Measurements from ENCODE around the gene CYYR1.

The CYYR1 gene

DNA sequence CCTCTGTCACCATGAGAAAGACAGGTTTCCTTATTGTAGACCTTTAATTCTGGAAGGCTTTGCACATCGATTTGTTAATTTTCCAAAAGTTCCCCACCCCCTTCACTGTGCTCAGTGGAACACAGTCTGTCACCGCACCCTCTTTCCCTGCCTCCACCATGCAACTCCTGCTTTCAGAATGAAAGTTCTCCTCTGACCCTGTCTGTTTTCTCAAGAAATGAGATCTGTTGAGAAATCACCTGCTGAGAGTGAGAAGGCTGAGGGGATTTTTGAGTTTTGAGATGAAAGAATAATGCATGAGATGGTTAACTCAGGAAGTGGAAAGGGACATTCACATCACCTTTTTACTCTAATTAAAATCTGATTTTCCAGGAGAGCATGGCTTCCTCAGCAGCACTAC, 99.6 kb downstream of the CYYR1 start:
- H3K4me3 ChIP-seq (ENCODE audit: control insufficient read depth in 1 of 7, extremely low read depth in 1 of 7, insufficient read depth in 4 of 7, low read depth in 2 of 7, low read length in 6 of 7), result no peak overlapping the region
- peaks cover 9 to 47% (median 15%) of the 10 kb centered on the region in 4 experiments for H3K36me3 ChIP-seq (ENCODE audit: control insufficient read depth in 4 of 4, insufficient read depth in 4 of 4, low read length in 3 of 4)
- POLR2A ChIA-PET, result no interaction called here
- CTCF ChIA-PET, result no interaction called here
- no peaks in the 10 kb centered on the region for H3K27me3 ChIP-seq (replicated peaks in 2 of 5; ENCODE audit: control insufficient read depth in 4 of 5, insufficient read depth in 5 of 5, low read length in 4 of 5)
- H3K9me3 ChIP-seq (ENCODE audit: control extremely low read depth in 1 of 5, control insufficient read depth in 4 of 5, insufficient read depth in 2 of 5, low read depth in 1 of 5, low read length in 4 of 5), result peaks cover 0 to 5% (median 1%) of the 10 kb centered on the region in 5 experiments
- H3K27ac ChIP-seq (ENCODE audit: insufficient read depth in 1 of 2, low read depth in 1 of 2, low read length in 2 of 2, poor library complexity in 1 of 2, severe bottlenecking in 2 of 2), result no peak overlapping the region
- WGBS (ENCODE audit: insufficient coverage), result 100% methylated on average over 2 of the region's 2 CpGs
- no peaks in the 10 kb centered on the region for H3K4me1 ChIP-seq (ENCODE audit: control extremely low read depth in 1 of 4, control insufficient read depth in 4 of 4, insufficient read depth in 4 of 4, low read length in 3 of 4)
- DNase-seq, result no peak

DNA sequence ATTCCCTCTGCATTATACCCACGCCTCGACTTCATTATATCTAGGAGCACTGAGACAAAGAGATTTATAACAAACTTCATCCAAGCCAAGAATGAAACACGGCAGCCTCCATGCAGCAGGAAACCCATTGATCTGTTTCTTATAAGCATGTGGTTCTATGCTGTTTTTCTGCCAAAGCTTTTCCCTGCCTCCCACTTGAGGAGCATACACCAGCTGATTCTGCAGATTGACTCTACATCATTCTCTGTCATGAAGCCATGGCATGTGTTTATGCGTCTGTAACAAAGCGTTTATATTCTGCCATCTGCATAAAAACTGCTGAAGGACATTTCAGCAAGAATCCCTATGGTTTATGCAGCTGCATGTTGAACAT, 102.0 kb downstream of the CYYR1 start:
- DNase-seq, result no peak
- CTCF ChIA-PET, result no interaction called here

DNA sequence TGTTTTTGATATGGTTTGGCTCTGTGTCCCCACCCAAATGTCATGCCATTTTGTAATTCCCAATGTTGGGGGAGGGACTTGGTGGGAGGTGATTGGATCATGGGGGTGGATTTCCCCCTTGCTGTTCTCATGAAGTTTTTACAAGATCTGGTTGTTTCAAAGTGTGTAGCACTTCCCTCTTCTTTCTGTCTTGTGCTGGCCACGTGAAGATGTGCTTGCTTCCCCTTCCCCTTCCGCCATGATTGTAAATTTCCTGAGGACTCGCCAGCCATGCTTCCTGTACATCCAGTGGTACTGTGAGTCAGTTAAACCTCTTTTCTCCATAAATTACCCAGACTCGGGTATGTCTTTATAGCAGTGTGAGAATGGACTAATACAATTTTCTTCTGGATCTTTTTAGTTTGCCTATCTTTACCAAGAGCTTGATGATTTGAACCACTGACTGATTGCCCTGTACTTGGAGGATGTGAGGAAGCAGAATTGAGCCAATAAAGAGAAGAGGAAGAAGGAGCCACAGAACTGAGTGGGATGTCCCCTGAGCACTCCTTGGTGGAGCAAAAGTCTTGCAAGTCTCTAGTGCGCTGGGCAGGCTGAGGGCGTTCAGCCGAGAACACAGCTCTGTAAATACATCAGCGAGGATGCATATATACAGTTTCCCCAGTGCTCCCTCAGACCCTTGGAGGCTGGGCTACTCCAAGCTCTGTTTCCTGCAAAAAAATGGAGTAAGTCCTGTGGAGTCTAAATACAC, 102.6 kb downstream of the CYYR1 start:
- H3K4me1 ChIP-seq (ENCODE audit: control extremely low read depth in 1 of 4, control insufficient read depth in 4 of 4, insufficient read depth in 4 of 4, low read length in 3 of 4), result no peaks in the 10 kb centered on the region
- ChIA-PET POLR2A (no interaction called here), CTCF (no interaction called here)
- H3K9me3 ChIP-seq (ENCODE audit: control extremely low read depth in 1 of 5, control insufficient read depth in 4 of 5, insufficient read depth in 2 of 5, low read depth in 1 of 5, low read length in 4 of 5), result peaks cover 0 to 4% (median 1%) of the 10 kb centered on the region in 5 experiments
- 96% methylated on average over 6 of the region's 8 CpGs for WGBS (ENCODE audit: insufficient coverage)
- no peaks in the 10 kb centered on the region for H3K27me3 ChIP-seq (replicated peaks in 2 of 5; ENCODE audit: control insufficient read depth in 4 of 5, insufficient read depth in 5 of 5, low read length in 4 of 5)
- peaks cover 2 to 24% (median 6%) of the 10 kb centered on the region in 4 experiments for H3K36me3 ChIP-seq (ENCODE audit: control insufficient read depth in 4 of 4, insufficient read depth in 4 of 4, low read length in 3 of 4)
- no peak for DNase-seq
- no peak overlapping the region for H3K4me3 ChIP-seq (ENCODE audit: control insufficient read depth in 1 of 7, extremely low read depth in 1 of 7, insufficient read depth in 4 of 7, low read depth in 2 of 7, low read length in 6 of 7)
- no peak overlapping the region for H3K27ac ChIP-seq (ENCODE audit: insufficient read depth in 1 of 2, low read depth in 1 of 2, low read length in 2 of 2, poor library complexity in 1 of 2, severe bottlenecking in 2 of 2)

More for the DNA sequence above, 102.0 kb downstream of the CYYR1 start:
- Histone ChIP-seq H3K4me1 (ENCODE audit: control extremely low read depth in 1 of 4, control insufficient read depth in 4 of 4, insufficient read depth in 4 of 4, low read length in 3 of 4) (no peaks in the 10 kb centered on the region), H3K27me3 (replicated peaks in 2 of 5; ENCODE audit: control insufficient read depth in 4 of 5, insufficient read depth in 5 of 5, low read length in 4 of 5) (no peaks in the 10 kb centered on the region), H3K27ac (ENCODE audit: insufficient read depth in 1 of 2, low read depth in 1 of 2, low read length in 2 of 2, poor library complexity in 1 of 2, severe bottlenecking in 2 of 2) (no peak overlapping the region), H3K36me3 (ENCODE audit: control insufficient read depth in 4 of 4, insufficient read depth in 4 of 4, low read length in 3 of 4) (peaks cover 2 to 30% (median 7%) of the 10 kb centered on the region in 4 experiments), H3K4me3 (ENCODE audit: control insufficient read depth in 1 of 7, extremely low read depth in 1 of 7, insufficient read depth in 4 of 7, low read depth in 2 of 7, low read length in 6 of 7) (no peak overlapping the region), H3K9me3 (ENCODE audit: control extremely low read depth in 1 of 5, control insufficient read depth in 4 of 5, insufficient read depth in 2 of 5, low read depth in 1 of 5, low read length in 4 of 5) (peaks cover 0 to 4% (median 1%) of the 10 kb centered on the region in 5 experiments)
- 97% methylated on average over 5 of the region's 5 CpGs for WGBS (ENCODE audit: insufficient coverage)
- POLR2A ChIA-PET, result no interaction called here

DNA sequence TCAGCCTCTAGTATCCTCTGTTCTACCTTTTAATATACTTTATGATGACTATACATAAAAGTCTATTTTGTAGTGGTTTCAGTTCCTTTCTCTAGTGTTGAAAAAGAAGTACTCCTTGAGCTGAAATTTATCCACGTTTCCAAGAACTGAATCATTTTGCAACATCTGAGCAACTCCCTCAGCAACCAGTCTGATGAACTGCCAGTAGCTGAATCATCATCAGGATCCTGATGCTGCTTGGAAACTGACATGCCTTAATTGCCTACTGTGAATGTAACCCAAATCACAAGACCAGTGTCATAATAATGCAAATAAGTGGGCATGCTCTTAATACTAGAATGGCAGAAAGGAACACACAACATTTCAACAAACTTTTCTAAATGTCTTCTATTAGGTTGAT, 103.3 kb downstream of the CYYR1 start:
- 78% methylated on average over 1 of the region's 1 CpG for WGBS (ENCODE audit: insufficient coverage)
- no peaks in the 10 kb centered on the region for H3K27me3 ChIP-seq (replicated peaks in 2 of 5; ENCODE audit: control insufficient read depth in 4 of 5, insufficient read depth in 5 of 5, low read length in 4 of 5)
- POLR2A ChIA-PET, result no interaction called here
- peak in 1 of 3 donors; percentile 3 for DNase-seq
- no peak overlapping the region for H3K4me3 ChIP-seq (ENCODE audit: control insufficient read depth in 1 of 7, extremely low read depth in 1 of 7, insufficient read depth in 4 of 7, low read depth in 2 of 7, low read length in 6 of 7)
- peaks cover 2 to 21% (median 5%) of the 10 kb centered on the region in 4 experiments for H3K36me3 ChIP-seq (ENCODE audit: control insufficient read depth in 4 of 4, insufficient read depth in 4 of 4, low read length in 3 of 4)
- H3K9me3 ChIP-seq (ENCODE audit: control extremely low read depth in 1 of 5, control insufficient read depth in 4 of 5, insufficient read depth in 2 of 5, low read depth in 1 of 5, low read length in 4 of 5), result peaks cover 0 to 4% (median 1%) of the 10 kb centered on the region in 5 experiments
- H3K4me1 ChIP-seq (ENCODE audit: control extremely low read depth in 1 of 4, control insufficient read depth in 4 of 4, insufficient read depth in 4 of 4, low read length in 3 of 4), result no peaks in the 10 kb centered on the region
- H3K27ac ChIP-seq (ENCODE audit: insufficient read depth in 1 of 2, low read depth in 1 of 2, low read length in 2 of 2, poor library complexity in 1 of 2, severe bottlenecking in 2 of 2), result no peak overlapping the region
- CTCF ChIA-PET, result no interaction called here

DNA sequence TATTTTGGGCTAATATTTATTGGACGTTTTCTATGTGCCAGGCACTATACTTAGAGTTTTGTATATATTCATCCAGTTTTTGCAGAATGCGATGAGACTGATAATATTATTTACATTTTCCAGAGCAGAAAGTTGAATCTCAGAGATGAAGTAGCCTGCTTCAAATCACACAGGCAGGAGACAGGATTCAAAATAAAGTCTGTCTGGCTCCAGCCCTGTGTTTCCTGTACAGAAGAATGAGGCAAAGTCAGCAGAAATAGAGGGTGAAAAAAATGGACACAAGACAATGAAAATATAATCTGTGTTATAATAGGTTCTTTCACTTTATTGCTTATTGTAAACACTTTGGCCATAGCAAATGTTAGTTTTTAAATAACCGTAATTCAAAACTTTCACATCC, 107.2 kb downstream of the CYYR1 start:
- Histone ChIP-seq H3K9me3 (ENCODE audit: control extremely low read depth in 1 of 5, control insufficient read depth in 4 of 5, insufficient read depth in 2 of 5, low read depth in 1 of 5, low read length in 4 of 5) (peaks cover 0 to 4% (median 0%) of the 10 kb centered on the region in 5 experiments), H3K4me3 (ENCODE audit: control insufficient read depth in 1 of 7, extremely low read depth in 1 of 7, insufficient read depth in 4 of 7, low read depth in 2 of 7, low read length in 6 of 7) (no peak overlapping the region), H3K36me3 (ENCODE audit: control insufficient read depth in 4 of 4, insufficient read depth in 4 of 4, low read length in 3 of 4) (peaks cover 0 to 11% (median 2%) of the 10 kb centered on the region in 4 experiments), H3K27me3 (replicated peaks in 2 of 5; ENCODE audit: control insufficient read depth in 4 of 5, insufficient read depth in 5 of 5, low read length in 4 of 5) (no peaks in the 10 kb centered on the region), H3K4me1 (ENCODE audit: control extremely low read depth in 1 of 4, control insufficient read depth in 4 of 4, insufficient read depth in 4 of 4, low read length in 3 of 4) (no peaks in the 10 kb centered on the region), H3K27ac (ENCODE audit: insufficient read depth in 1 of 2, low read depth in 1 of 2, low read length in 2 of 2, poor library complexity in 1 of 2, severe bottlenecking in 2 of 2) (no peak overlapping the region)
- ChIA-PET POLR2A (no interaction called here), CTCF (no interaction called here)
- 100% methylated on average over 1 of the region's 3 CpGs for WGBS (ENCODE audit: insufficient coverage)
- no peak for DNase-seq

DNA sequence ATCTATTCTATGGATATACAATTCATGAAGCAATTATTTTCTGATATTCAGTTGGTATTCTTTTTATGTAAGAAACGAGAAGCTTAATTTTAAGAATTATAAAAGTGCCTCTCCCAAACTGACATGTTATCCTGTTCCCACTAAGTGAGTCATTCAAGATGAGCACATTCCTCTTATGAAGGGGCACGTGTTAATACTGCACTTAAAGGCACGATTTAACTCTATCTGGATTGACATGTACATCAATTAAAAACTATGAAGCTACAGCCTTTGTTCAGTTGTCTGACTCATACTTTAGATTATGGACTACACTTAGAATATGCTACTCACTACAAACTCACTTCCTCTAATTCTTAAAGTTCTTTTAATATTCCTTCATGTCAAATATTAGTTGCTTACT, 111.6 kb downstream of the CYYR1 start:
- H3K9me3 ChIP-seq (ENCODE audit: control extremely low read depth in 1 of 5, control insufficient read depth in 4 of 5, insufficient read depth in 2 of 5, low read depth in 1 of 5, low read length in 4 of 5), result no peaks in the 10 kb centered on the region
- POLR2A ChIA-PET, result no interaction called here
- WGBS (ENCODE audit: insufficient coverage), result 95% methylated on average over 2 of the region's 3 CpGs
- no peak overlapping the region for H3K27ac ChIP-seq (ENCODE audit: insufficient read depth in 1 of 2, low read depth in 1 of 2, low read length in 2 of 2, poor library complexity in 1 of 2, severe bottlenecking in 2 of 2)
- peaks cover 0 to 3% (median 0%) of the 10 kb centered on the region in 4 experiments for H3K36me3 ChIP-seq (ENCODE audit: control insufficient read depth in 4 of 4, insufficient read depth in 4 of 4, low read length in 3 of 4)
- CTCF ChIA-PET, result no interaction called here
- no peak for DNase-seq
- H3K4me3 ChIP-seq (ENCODE audit: control insufficient read depth in 1 of 7, extremely low read depth in 1 of 7, insufficient read depth in 4 of 7, low read depth in 2 of 7, low read length in 6 of 7), result no peak overlapping the region
- H3K27me3 ChIP-seq (replicated peaks in 2 of 5; ENCODE audit: control insufficient read depth in 4 of 5, insufficient read depth in 5 of 5, low read length in 4 of 5), result no peaks in the 10 kb centered on the region
- H3K4me1 ChIP-seq (ENCODE audit: control extremely low read depth in 1 of 4, control insufficient read depth in 4 of 4, insufficient read depth in 4 of 4, low read length in 3 of 4), result no peaks in the 10 kb centered on the region

GRCh38 chr21:26460621-26461020, 112.5 kb downstream of the CYYR1 start:
- Histone ChIP-seq H3K4me1 (ENCODE audit: control extremely low read depth in 1 of 4, control insufficient read depth in 4 of 4, insufficient read depth in 4 of 4, low read length in 3 of 4) (no peaks in the 10 kb centered on the region), H3K27ac (ENCODE audit: insufficient read depth in 1 of 2, low read depth in 1 of 2, low read length in 2 of 2, poor library complexity in 1 of 2, severe bottlenecking in 2 of 2) (no peak overlapping the region), H3K36me3 (ENCODE audit: control insufficient read depth in 4 of 4, insufficient read depth in 4 of 4, low read length in 3 of 4) (peaks cover 0 to 3% (median 0%) of the 10 kb centered on the region in 4 experiments), H3K27me3 (replicated peaks in 2 of 5; ENCODE audit: control insufficient read depth in 4 of 5, insufficient read depth in 5 of 5, low read length in 4 of 5) (no peaks in the 10 kb centered on the region), H3K4me3 (ENCODE audit: control insufficient read depth in 1 of 7, extremely low read depth in 1 of 7, insufficient read depth in 4 of 7, low read depth in 2 of 7, low read length in 6 of 7) (no peak overlapping the region), H3K9me3 (ENCODE audit: control extremely low read depth in 1 of 5, control insufficient read depth in 4 of 5, insufficient read depth in 2 of 5, low read depth in 1 of 5, low read length in 4 of 5) (no peaks in the 10 kb centered on the region)
- ChIA-PET CTCF (no interaction called here), POLR2A (no interaction called here)
- 100% methylated on average over 2 of the region's 3 CpGs for WGBS (ENCODE audit: insufficient coverage)
- no peak for DNase-seq

Measured in common myeloid progenitor, CD34-positive (primary cell).